GM21390 (cell line): Measurements from ENCODE around the gene GOLGA7B.

Experiments
- ATAC-seq: cut with Tn5 transposase; IDR thresholded peaks from one replicate; pipeline ENCODE4 v1.9.1; 2021; ENCODE audit not compliant: unreplicated experiment

The GOLGA7B gene

GRCh38 chr10:97916586-97916985, 66.9 kb downstream of the GOLGA7B start:
- ATAC-seq = no peak

- ATAC-seq = no peak
These were observed 69.4 kb downstream of the GOLGA7B start for GRCh38 chr10:97919012-97919411.

- ATAC-seq = no peak
These were observed 71.2 kb downstream of the GOLGA7B start for GRCh38 chr10:97920865-97921264.
